Measurements from ENCODE around the gene TMPRSS11A.

TMPRSS11A gene

GRCh38 chr4:67871867-67872266 is 91.4 kb downstream of the TMPRSS11A start:
- H3K36me3 Mint-ChIP-seq (ENCODE audit: low read depth) = no peaks in the 10 kb centered on the region
- H3K9me3 Mint-ChIP-seq = no peaks in the 10 kb centered on the region
- H3K27ac Mint-ChIP-seq = no peak overlapping the region
- no peaks in the 10 kb centered on the region for H3K4me1 Mint-ChIP-seq (ENCODE audit: low read depth)
- no peak for DNase-seq
- no peaks in the 10 kb centered on the region for H3K27me3 Mint-ChIP-seq
- H3K4me3 Mint-ChIP-seq = no peak overlapping the region

- Mint-ChIP-seq H3K4me3 (no peak overlapping the region), H3K36me3 (ENCODE audit: low read depth) (no peaks in the 10 kb centered on the region), H3K27ac (no peak overlapping the region), H3K4me1 (ENCODE audit: low read depth) (no peaks in the 10 kb centered on the region), H3K9me3 (no peaks in the 10 kb centered on the region), H3K27me3 (no peaks in the 10 kb centered on the region)
- DNase-seq = no peak
Measured at GRCh38 chr4:67869580-67870190, 93.6 kb downstream of the TMPRSS11A start.

DNA sequence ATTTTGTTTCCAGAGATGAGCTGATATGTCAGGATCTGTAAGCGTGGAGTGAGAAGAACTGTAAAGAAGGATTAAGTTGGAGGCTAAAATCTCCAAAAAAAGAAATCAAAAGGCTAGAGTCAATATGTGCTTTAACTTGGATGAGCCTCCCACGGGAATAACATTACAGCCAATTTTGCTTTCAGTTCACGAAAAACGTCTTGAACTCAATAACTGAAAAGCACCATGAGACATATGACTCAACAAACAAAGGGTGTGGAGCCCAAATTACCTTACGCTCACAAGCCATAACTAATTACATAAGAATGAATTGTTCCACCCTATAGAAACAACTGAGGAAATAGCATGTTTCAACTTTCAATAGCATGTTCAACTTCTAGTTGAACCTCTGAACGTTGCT is 101.8 kb downstream of the TMPRSS11A start:
- no peaks in the 10 kb centered on the region for H3K9me3 Mint-ChIP-seq
- H3K27me3 Mint-ChIP-seq = peaks cover 4% of the 10 kb centered on the region
- no peak overlapping the region for H3K4me3 Mint-ChIP-seq
- H3K36me3 Mint-ChIP-seq (ENCODE audit: low read depth) = no peaks in the 10 kb centered on the region
- no peak overlapping the region for H3K27ac Mint-ChIP-seq
- H3K4me1 Mint-ChIP-seq (ENCODE audit: low read depth) = no peaks in the 10 kb centered on the region
- no peak for DNase-seq

Data from activated T-cell treated with anti-CD3 and anti-CD28 coated beads, Interleukin-2, amount 50 U/mL, for 24 hours (primary cell).